Vagina (tissue), 2 donors: ENCODE data around the gene STIM2.

Experiments
- CTCF ChIP-seq, 3 experiments: fragments of 450-650 bp in 2 of 3; fragments of 200-600 bp in 1 of 3; sonication (generic) in 1 of 3; IDR thresholded peaks; one replicate each; pipeline ENCODE4 v1.5.1; 2017 to 2019; ENCODE audit warnings: antibody characterized with exemption in 3 of 3, mild to moderate bottlenecking in 2 of 3, moderate library complexity in 2 of 3
- POLR2A ChIP-seq, 2 donors: fragments of 450-650 bp; IDR thresholded peaks; one replicate each; pipeline ENCODE4 v1.6.1; 2017; ENCODE audit warnings: antibody characterized with exemption in 2 of 2, mild to moderate bottlenecking in 2 of 2, moderate library complexity in 2 of 2

DNA sequence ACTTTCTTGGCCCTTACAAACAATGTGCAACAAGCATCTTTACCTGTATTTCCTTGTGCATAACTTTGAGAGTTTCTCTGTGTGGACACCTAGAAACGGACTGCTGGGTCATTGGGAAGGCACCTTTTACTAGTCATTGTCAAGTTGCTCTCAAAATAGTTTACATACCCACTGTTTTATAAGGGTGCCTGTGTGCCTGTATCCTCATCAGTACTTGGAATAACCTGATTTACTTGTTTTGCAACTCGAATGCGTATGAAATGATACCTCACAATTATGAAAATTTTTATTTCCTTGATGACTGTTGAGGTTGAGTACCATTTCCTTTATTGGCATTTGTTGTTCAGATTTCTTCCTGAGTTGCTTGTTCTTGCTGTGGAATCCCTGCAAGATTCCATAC lies 150.8 kb downstream of the STIM2 start:
- no peak for TF ChIP-seq POLR2A (IDR thresholded peaks at IDR 0.05)
- TF ChIP-seq CTCF (IDR thresholded peaks at IDR 0.05) = no peak
